ENCODE data around the gene LIPC. TPM values are rescaled to one million over a fixed set of nuclear protein-coding genes. Genes with fewer than 3 reads are reported as not detected.

LIPC gene
- total and polyA plus RNA-seq, 12 donors: 0.22 to 1.3 (median 0.42) TPM; not detected in 1

DNA sequence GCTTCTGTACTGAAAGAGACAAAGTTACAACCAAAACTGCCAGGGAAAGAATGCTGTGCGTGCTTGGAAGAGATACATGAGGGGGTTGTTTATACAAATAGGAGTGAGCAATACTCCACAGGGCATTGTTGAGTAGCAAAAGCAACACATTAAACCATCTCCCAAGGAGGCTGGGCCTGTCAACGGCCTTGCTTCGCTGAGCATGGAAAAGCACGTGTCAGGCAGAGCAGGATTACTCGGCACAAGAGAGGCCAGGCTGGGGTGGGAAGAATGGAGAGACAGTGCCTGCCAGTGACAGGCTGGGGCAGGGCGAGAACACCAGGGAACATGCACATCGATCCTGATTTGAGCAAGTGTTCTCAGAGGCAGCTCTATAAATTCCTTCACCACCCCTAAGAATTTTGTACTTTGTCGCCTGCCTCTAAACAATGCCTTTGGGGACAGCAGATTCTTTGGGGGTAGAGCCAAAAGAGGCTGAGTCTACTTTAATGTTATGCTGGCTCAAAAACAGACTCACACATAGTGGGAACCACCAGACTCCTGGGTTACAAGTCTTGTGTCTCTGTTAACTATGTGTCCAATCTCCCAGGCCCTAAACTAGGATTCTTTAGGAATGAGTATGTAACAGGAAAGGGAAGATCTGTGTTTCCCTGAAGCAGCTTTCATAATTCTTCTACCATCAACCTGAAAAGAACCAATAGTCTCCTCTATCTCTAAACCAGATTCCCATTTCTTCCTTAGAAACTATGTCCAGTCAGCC is 67.2 kb downstream of the LIPC start:
- intact Hi-C loops (cut with DNase I): no loop called here
- Histone ChIP-seq H3K36me3 (no peaks in the 10 kb centered on the region), H3K9me3 (no peaks in the 10 kb centered on the region), H3K27me3 (no peaks in the 10 kb centered on the region), H3K4me1 (peaks cover 0 to 6% (median 0%) of the 10 kb centered on the region in 9 donors), H3K4me3 (no peak overlapping the region), H3K27ac (no peak overlapping the region)
- no peak for DNase-seq
- 73% methylated on average over 8 of the region's 8 CpGs for WGBS, 2 donors
- ATAC-seq: peak in 2 of 8 donors; percentile 50 to 64
- TF ChIP-seq, protein P1, sequence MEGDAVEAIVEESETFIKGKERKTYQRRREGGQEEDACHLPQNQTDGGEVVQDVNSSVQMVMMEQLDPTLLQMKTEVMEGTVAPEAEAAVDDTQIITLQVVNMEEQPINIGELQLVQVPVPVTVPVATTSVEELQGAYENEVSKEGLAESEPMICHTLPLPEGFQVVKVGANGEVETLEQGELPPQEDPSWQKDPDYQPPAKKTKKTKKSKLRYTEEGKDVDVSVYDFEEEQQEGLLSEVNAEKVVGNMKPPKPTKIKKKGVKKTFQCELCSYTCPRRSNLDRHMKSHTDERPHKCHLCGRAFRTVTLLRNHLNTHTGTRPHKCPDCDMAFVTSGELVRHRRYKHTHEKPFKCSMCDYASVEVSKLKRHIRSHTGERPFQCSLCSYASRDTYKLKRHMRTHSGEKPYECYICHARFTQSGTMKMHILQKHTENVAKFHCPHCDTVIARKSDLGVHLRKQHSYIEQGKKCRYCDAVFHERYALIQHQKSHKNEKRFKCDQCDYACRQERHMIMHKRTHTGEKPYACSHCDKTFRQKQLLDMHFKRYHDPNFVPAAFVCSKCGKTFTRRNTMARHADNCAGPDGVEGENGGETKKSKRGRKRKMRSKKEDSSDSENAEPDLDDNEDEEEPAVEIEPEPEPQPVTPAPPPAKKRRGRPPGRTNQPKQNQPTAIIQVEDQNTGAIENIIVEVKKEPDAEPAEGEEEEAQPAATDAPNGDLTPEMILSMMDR (IDR thresholded peaks at IDR 0.05): no peak

DNA sequence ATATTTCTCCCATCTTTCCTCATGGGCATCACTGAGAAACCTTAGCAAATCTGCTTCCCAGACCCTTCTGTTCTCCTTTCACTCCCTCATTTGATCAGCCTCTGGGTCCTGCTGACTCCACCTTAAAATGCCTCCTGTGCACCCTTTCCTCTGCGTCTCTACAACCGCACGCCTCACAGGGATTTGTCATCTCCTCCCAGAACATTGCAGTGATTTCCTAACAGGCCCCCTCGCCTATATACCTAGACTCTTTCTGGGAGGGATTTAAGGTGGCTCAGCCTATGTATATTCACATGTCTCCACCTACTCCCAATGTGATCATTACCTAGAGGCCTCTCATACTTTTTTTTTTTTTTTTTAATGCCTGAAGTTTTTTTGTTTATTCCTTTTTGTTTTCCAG is 69.2 kb downstream of the LIPC start:
- Histone ChIP-seq H3K27me3 (no peaks in the 10 kb centered on the region), H3K4me3 (no peak overlapping the region), H3K9me3 (no peaks in the 10 kb centered on the region), H3K36me3 (no peaks in the 10 kb centered on the region), H3K27ac (no peak overlapping the region), H3K4me1 (peaks cover 0 to 13% (median 4%) of the 10 kb centered on the region in 9 donors)
- 86 to 88% methylated on average over 4 of the region's 4 CpGs for WGBS, 2 donors
- intact Hi-C loops (cut with DNase I): no loop called here
- ATAC-seq (no peak), DNase-seq (no peak)
- TF ChIP-seq, protein P1 (IDR thresholded peaks at IDR 0.05): no peak

DNA sequence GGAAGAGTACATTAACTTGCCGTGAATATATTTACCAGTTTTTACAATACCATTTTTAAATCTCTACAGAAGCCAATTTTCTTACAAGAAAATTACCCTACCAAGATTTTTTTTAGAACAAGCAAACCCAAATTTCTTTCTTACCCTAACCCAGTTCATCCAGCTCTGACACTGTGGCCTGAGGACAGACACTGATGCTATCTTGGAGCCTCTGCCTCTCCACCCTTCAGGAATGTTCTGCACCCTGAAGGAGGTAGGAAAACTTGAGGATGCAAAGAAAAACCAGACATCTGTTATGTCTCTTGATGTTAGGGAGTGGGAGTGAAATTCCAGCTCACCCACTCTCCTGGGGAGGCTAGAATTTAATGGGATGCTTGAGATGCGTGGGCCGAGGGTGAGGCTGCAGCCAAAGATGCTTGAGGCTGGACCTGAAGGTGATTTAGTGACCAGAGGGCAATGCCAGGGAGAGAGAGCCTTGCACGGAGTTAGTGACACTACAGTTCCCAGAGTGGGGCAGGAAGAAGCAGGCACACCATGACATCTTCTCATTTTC is 69.9 kb downstream of the LIPC start:
- intact Hi-C loops (cut with DNase I): no loop called here
- Histone ChIP-seq H3K4me1 (peaks cover 0 to 21% (median 4%) of the 10 kb centered on the region in 9 donors), H3K27ac (no peak overlapping the region), H3K9me3 (no peaks in the 10 kb centered on the region), H3K4me3 (no peak overlapping the region), H3K27me3 (no peaks in the 10 kb centered on the region), H3K36me3 (no peaks in the 10 kb centered on the region)
- WGBS, 2 donors: 82 to 91% methylated on average over 4 of the region's 4 CpGs
- no peak for ATAC-seq
- TF ChIP-seq, protein P1 (IDR thresholded peaks at IDR 0.05): no peak
- no peak for DNase-seq

DNA sequence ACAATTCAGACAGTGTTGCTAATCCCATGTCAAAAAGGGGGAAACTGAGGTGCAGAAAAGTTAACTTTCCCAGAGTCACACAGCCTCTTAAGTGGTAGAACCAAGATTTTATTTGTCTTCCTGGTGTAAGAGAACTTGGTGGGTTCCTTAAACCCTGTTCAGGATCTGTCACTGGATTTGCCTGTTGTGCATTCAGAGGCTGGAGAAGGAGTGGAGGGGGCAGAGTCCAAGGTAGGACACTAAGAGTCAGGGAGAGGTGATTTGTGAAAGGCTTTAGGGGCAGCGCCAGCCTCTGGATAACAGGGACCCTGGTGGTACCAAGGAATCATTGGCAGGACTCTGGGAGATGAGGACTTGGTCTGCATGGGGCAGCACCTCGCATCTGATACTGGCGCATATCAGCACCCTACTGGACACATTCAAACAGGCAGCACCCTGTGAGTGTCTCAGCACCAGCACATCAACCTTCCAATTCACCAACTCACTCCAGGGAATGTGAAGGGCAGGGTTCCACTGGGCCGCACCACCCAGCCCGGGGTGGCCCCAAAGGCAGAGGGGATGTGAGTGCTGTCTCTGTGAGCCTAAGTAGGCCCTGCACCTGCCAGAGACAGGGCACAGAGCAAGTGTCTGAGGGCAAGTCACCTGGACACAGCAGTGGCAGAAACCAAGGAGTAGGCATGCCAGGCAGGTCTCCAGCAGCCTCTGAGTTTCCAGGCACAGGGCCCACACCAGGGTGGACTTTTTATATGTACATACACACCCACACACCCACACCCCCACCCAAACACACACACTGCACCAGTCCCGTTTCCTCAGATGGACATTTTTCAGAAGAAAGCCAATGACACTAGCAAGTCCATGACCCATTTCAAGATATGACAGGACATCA is 71.6 kb downstream of the LIPC start:
- no peak overlapping the region for H3K4me3 ChIP-seq
- H3K9me3 ChIP-seq: no peaks in the 10 kb centered on the region
- ATAC-seq (peak in 1 of 8 donors; percentile 15), DNase-seq (no peak)
- 97% methylated on average over 5 to 6 of the region's 6 CpGs for WGBS, 2 donors
- H3K27me3 ChIP-seq: no peaks in the 10 kb centered on the region
- TF ChIP-seq, protein P1 (IDR thresholded peaks at IDR 0.05): no peak
- intact Hi-C loops (cut with DNase I): no loop called here
- H3K36me3 ChIP-seq: no peaks in the 10 kb centered on the region
- peaks cover 0 to 22% (median 4%) of the 10 kb centered on the region in 9 donors for H3K4me1 ChIP-seq
- no peak overlapping the region for H3K27ac ChIP-seq

Data from heart right ventricle (tissue), 16 donors.